PC-9 (cell line): ENCODE measurements around the gene AZI2.

ENCODE experiments used
- EZH2 ChIP-seq: fragments of 200-600 bp; sonication (generic); IDR thresholded peaks from 2 replicates; pipeline ENCODE4 v1.8.0; 2017; ENCODE audit warnings: antibody characterized with exemption, low read depth
- TF ChIP-seq, protein P1 (sequence below): fragments of 200-600 bp; sonication (generic); conservative IDR thresholded peaks from 2 replicates; pipeline ENCODE4 v1.6.1; 2017; ENCODE audit warnings: mixed run types, antibody characterized with exemption, mild to moderate bottlenecking, moderate library complexity

- no peak for TF ChIP-seq EZH2
- TF ChIP-seq, protein P1, sequence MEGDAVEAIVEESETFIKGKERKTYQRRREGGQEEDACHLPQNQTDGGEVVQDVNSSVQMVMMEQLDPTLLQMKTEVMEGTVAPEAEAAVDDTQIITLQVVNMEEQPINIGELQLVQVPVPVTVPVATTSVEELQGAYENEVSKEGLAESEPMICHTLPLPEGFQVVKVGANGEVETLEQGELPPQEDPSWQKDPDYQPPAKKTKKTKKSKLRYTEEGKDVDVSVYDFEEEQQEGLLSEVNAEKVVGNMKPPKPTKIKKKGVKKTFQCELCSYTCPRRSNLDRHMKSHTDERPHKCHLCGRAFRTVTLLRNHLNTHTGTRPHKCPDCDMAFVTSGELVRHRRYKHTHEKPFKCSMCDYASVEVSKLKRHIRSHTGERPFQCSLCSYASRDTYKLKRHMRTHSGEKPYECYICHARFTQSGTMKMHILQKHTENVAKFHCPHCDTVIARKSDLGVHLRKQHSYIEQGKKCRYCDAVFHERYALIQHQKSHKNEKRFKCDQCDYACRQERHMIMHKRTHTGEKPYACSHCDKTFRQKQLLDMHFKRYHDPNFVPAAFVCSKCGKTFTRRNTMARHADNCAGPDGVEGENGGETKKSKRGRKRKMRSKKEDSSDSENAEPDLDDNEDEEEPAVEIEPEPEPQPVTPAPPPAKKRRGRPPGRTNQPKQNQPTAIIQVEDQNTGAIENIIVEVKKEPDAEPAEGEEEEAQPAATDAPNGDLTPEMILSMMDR = no peak
Observed at GRCh38 chr3:28316226-28316625, 32.4 kb downstream of the AZI2 start.
